HepG2 (cell line): ENCODE measurements around the gene PGAP3. TPM values are rescaled to one million over a fixed set of nuclear protein-coding genes. Genes with fewer than 3 reads are reported as not detected.
A peak's percentile ranks its signal among the peaks of the same experiment; 100 is the strongest.

Source experiments
- EED ChIP-seq: sonication (generic); formaldehyde crosslinking; IDR thresholded peaks from 2 replicates; pipeline ENCODE4 v1.5.0; 2020; ENCODE audit warnings: mild to moderate bottlenecking, missing genetic modification reagents
- FOXP4 ChIP-seq: sonication (generic); formaldehyde crosslinking; IDR thresholded peaks from 2 replicates; pipeline ENCODE4 v1.4.0; 2020; ENCODE audit warnings: missing genetic modification reagents
- HINFP ChIP-seq: sonication (generic); formaldehyde crosslinking; IDR thresholded peaks from 2 replicates; pipeline ENCODE4 v1.4.0; 2020; ENCODE audit warnings: low read depth, mild to moderate bottlenecking, missing genetic modification reagents
- MAZ ChIP-seq, 2 experiments: sonication (generic) in 1 of 2; formaldehyde crosslinking in 1 of 2; IDR thresholded peaks; 2 replicates each; pipeline versions ENCODE4 v1.5.0 to v1.6.1; 2012 to 2020; ENCODE audit warnings: low read depth in 2 of 2, mild to moderate bottlenecking in 2 of 2, borderline replicate concordance in 1 of 2, improper control_type of control experiment in 1 of 2, low read length in 1 of 2, missing genetic modification reagents in 1 of 2, moderate library complexity in 1 of 2
- NCOA5 ChIP-seq: sonication (generic); formaldehyde crosslinking; IDR thresholded peaks from 2 replicates; pipeline ENCODE4 v1.4.0; 2020; ENCODE audit warnings: missing genetic modification reagents
- NR2F1 ChIP-seq, 2 experiments: fragments of 450-650 bp in 1 of 2; formaldehyde crosslinking in 1 of 2; IDR thresholded peaks; 2 replicates each; pipeline versions ENCODE4 v1.5.0 to v1.6.1; 2016 to 2020; ENCODE audit warnings: mild to moderate bottlenecking in 1 of 2, missing compliant biosample characterization in 1 of 2, missing genetic modification reagents in 1 of 2, moderate library complexity in 1 of 2
- TBP ChIP-seq: sonication (generic); formaldehyde crosslinking; IDR thresholded peaks from 2 replicates; pipeline ENCODE4 v1.5.0; 2020; ENCODE audit warnings: missing genetic modification reagents
- ZBTB3 ChIP-seq: sonication (generic); formaldehyde crosslinking; IDR thresholded peaks from 2 replicates; pipeline ENCODE4 v1.4.0; 2020; ENCODE audit warnings: low read depth, mild to moderate bottlenecking, moderate library complexity, missing genetic modification reagents, borderline replicate concordance
- ZFP1 ChIP-seq: IDR thresholded peaks from 2 replicates; pipeline ENCODE4 v1.6.1; 2016
- ZFP36 ChIP-seq: fragments of 150-350 bp; IDR thresholded peaks from 2 replicates; pipeline ENCODE4 v1.6.1; 2018; ENCODE audit warnings: borderline replicate concordance, low read length, low read depth; ENCODE audit not compliant: partially characterized antibody
- ZIK1 ChIP-seq: sonication (generic); formaldehyde crosslinking; IDR thresholded peaks from 2 replicates; pipeline ENCODE4 v1.5.0; 2020; ENCODE audit warnings: mild to moderate bottlenecking, low read depth, missing genetic modification reagents, borderline replicate concordance
- ZNF280B ChIP-seq: sonication (generic); formaldehyde crosslinking; IDR thresholded peaks from 2 replicates; pipeline ENCODE4 v1.5.0; 2020; ENCODE audit warnings: missing genetic modification reagents, mild to moderate bottlenecking, borderline replicate concordance
- ZNF326 ChIP-seq: sonication (generic); formaldehyde crosslinking; IDR thresholded peaks from 2 replicates; pipeline ENCODE4 v1.4.0; 2020; ENCODE audit warnings: missing genetic modification reagents, borderline replicate concordance
- polyA plus RNA-seq, 8 experiments: library from polyadenylated mRNA; depleted of rRNA in 3 of 8; stranded (reverse) in 7 of 8; unstranded in 1 of 8; fragments of >200 nt; fragmentation: Illumina TruSeq in 4 of 8; extraction: Trizol in 4 of 8; gene quantifications; 2 replicates each; pipeline versions ENCODE4 v1.2.1 to v1.2.3, GENCODE V29; 2011 to 2016; ENCODE audit warnings: low read depth in 4 of 8, missing spikeins in 1 of 8, mixed read lengths in 1 of 8; ENCODE audit not compliant: insufficient read depth in 1 of 8
- total RNA-seq, 5 experiments: library from RNA; depleted of rRNA; stranded (reverse); fragments of >200 nt; fragmentation: Illumina TruSeq; extraction: Trizol; gene quantifications; 2 replicates each; pipeline ENCODE4 v1.2.3, GENCODE V29; 2016; ENCODE audit warnings: low read depth in 1 of 5
- TF ChIP-seq, protein P1 (sequence below): sonication (generic); formaldehyde crosslinking; IDR thresholded peaks from 2 replicates; pipeline ENCODE4 v1.5.1; 2020; ENCODE audit warnings: missing genetic modification reagents, mild to moderate bottlenecking, borderline replicate concordance
- TF ChIP-seq, protein P2 (sequence below): sonication (generic); formaldehyde crosslinking; IDR thresholded peaks from 2 replicates; pipeline ENCODE4 v1.5.1; 2020; ENCODE audit warnings: mild to moderate bottlenecking, missing genetic modification reagents, borderline replicate concordance
- TF ChIP-seq, protein P3 (sequence below): sonication (generic); formaldehyde crosslinking; IDR thresholded peaks from 2 replicates; pipeline ENCODE4 v1.5.0; 2020; ENCODE audit warnings: missing genetic modification reagents, mild to moderate bottlenecking, borderline replicate concordance

The PGAP3 gene
- total and polyA plus RNA-seq, 2 of the 13 experiments (the other 11 are each of a cell fraction or from before 2014, with no cell fraction given): 11.9 to 14.6 TPM

- TF ChIP-seq, protein P1, sequence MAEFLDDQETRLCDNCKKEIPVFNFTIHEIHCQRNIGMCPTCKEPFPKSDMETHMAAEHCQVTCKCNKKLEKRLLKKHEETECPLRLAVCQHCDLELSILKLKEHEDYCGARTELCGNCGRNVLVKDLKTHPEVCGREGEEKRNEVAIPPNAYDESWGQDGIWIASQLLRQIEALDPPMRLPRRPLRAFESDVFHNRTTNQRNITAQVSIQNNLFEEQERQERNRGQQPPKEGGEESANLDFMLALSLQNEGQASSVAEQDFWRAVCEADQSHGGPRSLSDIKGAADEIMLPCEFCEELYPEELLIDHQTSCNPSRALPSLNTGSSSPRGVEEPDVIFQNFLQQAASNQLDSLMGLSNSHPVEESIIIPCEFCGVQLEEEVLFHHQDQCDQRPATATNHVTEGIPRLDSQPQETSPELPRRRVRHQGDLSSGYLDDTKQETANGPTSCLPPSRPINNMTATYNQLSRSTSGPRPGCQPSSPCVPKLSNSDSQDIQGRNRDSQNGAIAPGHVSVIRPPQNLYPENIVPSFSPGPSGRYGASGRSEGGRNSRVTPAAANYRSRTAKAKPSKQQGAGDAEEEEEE (CRISPR knock-in tag): 0 out of 2 replicates have a peak, but pooled peaks have one; percentile 21
- TF ChIP-seq NCOA5: no peak
- TF ChIP-seq EED (CRISPR knock-in tag): no peak; the same call in 1 of the 2 replicates
- TF ChIP-seq ZNF326 (CRISPR knock-in tag): no peak
- no peak for TF ChIP-seq TBP (CRISPR knock-in tag)
- TF ChIP-seq ZFP1 (CRISPR knock-in tag): peak; percentile 29; the same call in 1 of the 2 replicates
- TF ChIP-seq FOXP4: peak; percentile 22; the same call in 1 of the 2 replicates
- TF ChIP-seq ZBTB3 (CRISPR knock-in tag): no peak
- TF ChIP-seq ZFP36: no peak
- TF ChIP-seq ZNF280B (CRISPR knock-in tag): peak; percentile 93; the same call in 1 of the 2 replicates
- TF ChIP-seq NR2F1 (CRISPR knock-in tag; IDR thresholded peaks at IDR 0.05): 0 out of 4 replicates have a peak, but pooled peaks of 1 of the 2 experiments have one; percentile 16
- TF ChIP-seq HINFP (CRISPR knock-in tag): peak; percentile 53; the same call in 1 of the 2 replicates
- TF ChIP-seq MAZ (IDR thresholded peaks at IDR 0.05; ENCODE audit: borderline replicate concordance, low read depth, low read length): peak; percentile 31; the same call in 1 of the 2 replicates
- peak; percentile 68; the same call in 1 of the 2 replicates for TF ChIP-seq MAZ (CRISPR knock-in tag; IDR thresholded peaks at IDR 0.05; ENCODE audit: low read depth)
- no peak for TF ChIP-seq ZIK1 (CRISPR knock-in tag)
- TF ChIP-seq, protein P2, sequence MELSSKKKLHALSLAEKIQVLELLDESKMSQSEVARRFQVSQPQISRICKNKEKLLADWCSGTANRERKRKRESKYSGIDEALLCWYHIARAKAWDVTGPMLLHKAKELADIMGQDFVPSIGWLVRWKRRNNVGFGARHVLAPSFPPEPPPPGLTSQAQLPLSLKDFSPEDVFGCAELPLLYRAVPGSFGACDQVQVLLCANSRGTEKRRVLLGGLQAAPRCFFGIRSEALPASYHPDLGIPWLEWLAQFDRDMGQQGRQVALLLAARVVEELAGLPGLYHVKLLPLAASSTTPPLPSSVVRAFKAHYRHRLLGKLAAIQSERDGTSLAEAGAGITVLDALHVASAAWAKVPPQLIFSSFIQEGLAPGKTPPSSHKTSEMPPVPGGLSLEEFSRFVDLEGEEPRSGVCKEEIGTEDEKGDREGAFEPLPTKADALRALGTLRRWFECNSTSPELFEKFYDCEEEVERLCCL: peak; percentile 34; the same call in 1 of the 2 replicates
- TF ChIP-seq, protein P3, sequence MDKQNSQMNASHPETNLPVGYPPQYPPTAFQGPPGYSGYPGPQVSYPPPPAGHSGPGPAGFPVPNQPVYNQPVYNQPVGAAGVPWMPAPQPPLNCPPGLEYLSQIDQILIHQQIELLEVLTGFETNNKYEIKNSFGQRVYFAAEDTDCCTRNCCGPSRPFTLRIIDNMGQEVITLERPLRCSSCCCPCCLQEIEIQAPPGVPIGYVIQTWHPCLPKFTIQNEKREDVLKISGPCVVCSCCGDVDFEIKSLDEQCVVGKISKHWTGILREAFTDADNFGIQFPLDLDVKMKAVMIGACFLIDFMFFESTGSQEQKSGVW (CRISPR knock-in tag): no peak
Measured at GRCh38 chr17:39636927-39637736, 50.7 kb downstream of the PGAP3 start, which contains the start of gene STARD3 (continued).
